Measurements from ENCODE around the gene GLS. TPM values are rescaled to one million over a fixed set of nuclear protein-coding genes. Genes with fewer than 3 reads are reported as not detected.
A peak's percentile ranks its signal among the peaks of the same experiment; 100 is the strongest.

The GLS gene
- total RNA-seq, 4 donors from 2014 or later: 60.6 to 128 (median 75.7) TPM

DNA sequence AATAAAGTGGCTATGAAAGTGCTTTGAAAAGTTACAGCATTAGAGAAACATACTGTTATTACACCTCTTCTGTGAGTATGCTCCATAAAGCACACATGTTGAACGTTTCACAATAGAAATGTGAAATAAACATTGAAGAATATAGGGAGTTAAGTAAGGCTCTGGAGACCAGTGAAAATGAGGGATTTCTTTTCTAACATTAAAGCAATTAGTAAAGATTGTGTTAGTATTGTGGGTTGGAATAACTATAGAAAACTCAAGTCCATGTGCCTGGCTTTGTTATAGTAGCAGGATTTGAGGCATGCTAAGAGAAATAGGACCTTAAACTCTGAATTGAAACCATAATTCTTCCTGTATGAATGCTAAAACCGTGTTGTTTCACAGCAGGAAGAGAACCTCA is 63.1 kb downstream of the GLS start:
- peaks cover 28% of the 10 kb centered on the region for H3K4me1 ChIP-seq
- WGBS: 76% methylated on average over 2 of the region's 2 CpGs
- H3K27ac ChIP-seq: no peak overlapping the region
- no peak for DNase-seq (ENCODE audit: low spot score in 2 of 2)
- H3K9me3 ChIP-seq: no peaks in the 10 kb centered on the region
- TF ChIP-seq CTCF (IDR thresholded peaks at IDR 0.05): no peak
- no peak for TF ChIP-seq POLR2AphosphoS5 (IDR thresholded peaks at IDR 0.05)
- TF ChIP-seq POLR2A (IDR thresholded peaks at IDR 0.05): no peak
- no peak for TF ChIP-seq EP300 (IDR thresholded peaks at IDR 0.05)
- no peaks in the 10 kb centered on the region for H3K27me3 ChIP-seq
- no peaks in the 10 kb centered on the region for H3K36me3 ChIP-seq
- H3K4me3 ChIP-seq: no peak overlapping the region

DNA sequence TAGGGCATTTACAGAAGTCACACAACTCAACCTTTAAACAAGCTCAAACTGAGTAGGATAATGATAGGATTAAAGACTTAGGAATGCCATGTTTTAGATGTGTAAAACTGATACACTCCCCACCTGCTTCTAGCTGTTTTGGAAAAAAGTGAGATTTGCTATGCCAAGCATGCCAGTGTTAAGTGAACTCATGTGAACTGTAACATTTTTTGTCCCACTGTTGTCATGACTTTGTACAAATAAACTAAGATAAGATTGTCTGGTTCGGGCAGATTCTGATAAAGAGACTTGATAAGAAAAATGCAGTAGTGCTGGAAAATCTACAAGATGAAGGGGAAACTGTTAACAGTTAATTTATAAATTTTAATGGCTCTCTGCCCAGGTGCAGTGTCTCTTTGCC is 66.5 kb downstream of the GLS start:
- WGBS: 22% methylated on average over 1 of the region's 1 CpG
- H3K36me3 ChIP-seq: no peaks in the 10 kb centered on the region
- peak overlapping the region; percentile 45 for H3K27ac ChIP-seq
- H3K4me1 ChIP-seq: peaks cover 26% of the 10 kb centered on the region
- DNase-seq (ENCODE audit: low spot score in 2 of 2): no peak
- TF ChIP-seq CTCF (IDR thresholded peaks at IDR 0.05) (no peak), EP300 (IDR thresholded peaks at IDR 0.05) (no peak), POLR2AphosphoS5 (IDR thresholded peaks at IDR 0.05) (no peak), POLR2A (IDR thresholded peaks at IDR 0.05) (no peak)
- no peaks in the 10 kb centered on the region for H3K9me3 ChIP-seq
- H3K27me3 ChIP-seq: no peaks in the 10 kb centered on the region
- no peak overlapping the region for H3K4me3 ChIP-seq

DNA sequence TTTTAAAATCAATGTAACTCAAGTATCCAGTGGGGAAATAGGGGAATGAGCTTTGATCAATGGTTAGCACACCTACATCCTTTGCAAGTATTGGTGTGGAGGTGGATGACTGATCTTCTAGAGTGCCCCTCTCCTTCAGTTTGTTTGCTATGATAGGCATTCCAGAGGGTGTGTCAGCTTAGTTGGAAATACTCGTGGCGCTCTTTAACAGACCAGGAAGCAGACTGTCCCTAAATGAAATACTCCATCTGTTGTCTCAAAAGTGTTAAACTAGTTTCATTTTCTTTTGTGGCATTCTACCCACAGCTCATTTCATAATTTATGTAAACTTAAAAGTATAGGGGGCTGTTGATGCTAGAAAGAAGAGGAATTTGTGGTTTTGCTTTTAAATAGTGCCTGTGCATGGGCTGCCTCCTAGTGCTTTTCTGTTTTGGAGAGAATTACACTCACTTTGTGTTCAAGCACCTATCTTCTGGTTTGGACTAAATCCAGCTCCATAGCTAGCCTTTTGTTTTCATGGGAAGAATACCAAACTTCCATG is 67.2 kb downstream of the GLS start:
- 12% methylated on average over 2 of the region's 2 CpGs for whole genome bisulfite sequencing
- TF ChIP-seq POLR2AphosphoS5 (IDR thresholded peaks at IDR 0.05): no peak
- TF ChIP-seq EP300 (IDR thresholded peaks at IDR 0.05): no peak
- TF ChIP-seq POLR2A (IDR thresholded peaks at IDR 0.05): no peak
- TF ChIP-seq CTCF (IDR thresholded peaks at IDR 0.05): no peak
- Histone ChIP-seq H3K9me3 (no peaks in the 10 kb centered on the region), H3K27ac (peak overlapping the region; percentile 45), H3K4me3 (peak overlapping the region; percentile 14), H3K4me1 (peaks cover 26% of the 10 kb centered on the region), H3K36me3 (no peaks in the 10 kb centered on the region), H3K27me3 (no peaks in the 10 kb centered on the region)
- no peak for DNase-seq (ENCODE audit: low spot score in 2 of 2)

DNA sequence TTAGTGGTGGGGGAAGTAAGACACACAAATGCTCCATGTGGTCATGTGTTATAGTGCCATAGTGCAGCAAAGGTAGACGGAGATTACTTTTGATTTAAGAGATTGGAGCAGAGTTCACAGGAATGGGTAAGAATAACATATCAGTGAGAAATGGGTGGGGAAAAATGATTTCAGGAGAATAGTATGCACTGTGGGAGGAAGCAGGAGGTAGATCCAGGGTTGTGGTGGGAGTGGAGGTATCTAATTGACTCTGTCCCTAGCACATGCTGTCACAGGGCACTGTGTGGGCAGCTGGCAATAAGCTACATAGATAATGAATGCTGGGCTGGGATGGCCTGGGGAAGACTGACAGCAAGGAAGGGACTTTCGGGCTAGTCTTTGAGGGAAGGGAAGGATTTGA is 68.0 kb downstream of the GLS start:
- DNase-seq (ENCODE audit: low spot score in 2 of 2): no peak
- Histone ChIP-seq H3K9me3 (no peaks in the 10 kb centered on the region), H3K27me3 (no peaks in the 10 kb centered on the region), H3K27ac (no peak overlapping the region), H3K36me3 (no peaks in the 10 kb centered on the region), H3K4me3 (no peak overlapping the region), H3K4me1 (peaks cover 26% of the 10 kb centered on the region)
- WGBS: 51% methylated on average over 2 of the region's 2 CpGs
- TF ChIP-seq EP300 (IDR thresholded peaks at IDR 0.05): no peak
- TF ChIP-seq POLR2AphosphoS5 (IDR thresholded peaks at IDR 0.05): no peak
- TF ChIP-seq POLR2A (IDR thresholded peaks at IDR 0.05): no peak
- TF ChIP-seq CTCF (IDR thresholded peaks at IDR 0.05): no peak

GRCh38 chr2:190950566-190950991 is 70.0 kb downstream of the GLS start:
- 88% methylated on average over 3 of the region's 3 CpGs for WGBS
- TF ChIP-seq CTCF (IDR thresholded peaks at IDR 0.05) (no peak), POLR2A (IDR thresholded peaks at IDR 0.05) (no peak), EP300 (IDR thresholded peaks at IDR 0.05) (no peak), POLR2AphosphoS5 (IDR thresholded peaks at IDR 0.05) (no peak)
- Histone ChIP-seq H3K4me3 (no peak overlapping the region), H3K4me1 (peaks cover 26% of the 10 kb centered on the region), H3K9me3 (no peaks in the 10 kb centered on the region), H3K27me3 (no peaks in the 10 kb centered on the region), H3K27ac (no peak overlapping the region), H3K36me3 (no peaks in the 10 kb centered on the region)
- no peak for DNase-seq (ENCODE audit: low spot score in 2 of 2)
